SU-DHL-6 (cell line): ENCODE results near the gene RBFOX2.

Source experiments
- CTCF ChIP-seq: fragments of 200-600 bp; sonication (generic); IDR thresholded peaks from one replicate; pipeline ENCODE4 v1.5.1; 2017; ENCODE audit warnings: antibody characterized with exemption, mild to moderate bottlenecking, low read length, moderate library complexity; ENCODE audit not compliant: insufficient read depth, poor library complexity, severe bottlenecking
- EZH2phosphoT487 ChIP-seq: fragments of 200-600 bp; sonication (generic), shearing (Covaris generic); conservative IDR thresholded peaks from 2 replicates; pipeline ENCODE4 v1.6.1; 2018; ENCODE audit warnings: mild to moderate bottlenecking, antibody characterized with exemption, low read length, moderate library complexity, mixed read lengths

- TF ChIP-seq CTCF (no peak), EZH2phosphoT487 (no peak)
Measured at GRCh38 chr22:35726398-35726797, 302.2 kb downstream of the RBFOX2 start.
